ENCODE data around the gene INPP4B. TPM values are rescaled to one million over a fixed set of nuclear protein-coding genes. Genes with fewer than 3 reads are reported as not detected.

Gene INPP4B
- total and polyA plus RNA-seq, 2 donors from 2014 or later = 2.6 to 18.9 TPM

DNA sequence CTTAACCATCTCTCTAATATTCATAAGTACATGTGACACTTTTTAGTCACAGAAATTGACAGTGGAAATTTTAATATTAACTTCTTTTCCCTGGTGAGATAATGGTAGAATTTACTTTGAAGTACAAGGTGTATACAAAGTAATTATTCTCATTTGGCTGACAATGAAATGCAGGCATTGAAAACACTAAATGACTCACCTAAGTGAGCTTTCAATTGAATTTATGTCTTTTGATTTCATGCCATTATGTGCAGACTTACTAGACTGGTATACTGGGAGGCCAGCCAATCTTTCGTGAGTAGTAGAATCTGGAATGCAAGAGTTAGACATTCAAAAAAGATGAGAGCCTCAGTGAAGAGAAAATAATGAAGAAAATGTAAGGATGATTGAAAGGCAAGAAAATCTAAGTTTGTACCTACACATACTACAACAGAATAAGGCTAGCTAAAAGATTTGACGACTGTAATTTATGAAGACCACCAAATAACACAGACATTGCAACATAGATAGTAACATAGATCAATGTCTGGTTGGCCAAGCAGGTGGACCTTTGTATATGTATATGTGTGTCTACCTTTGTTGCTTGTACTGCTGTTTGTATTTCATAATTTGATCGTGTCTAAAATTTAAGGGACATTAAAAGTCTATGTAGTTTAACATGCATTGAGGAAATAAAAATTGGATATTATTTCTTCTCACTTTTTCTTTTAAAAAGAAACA, 750.1 kb downstream of the INPP4B start:
- no peak overlapping the region for H3K4me3 ChIP-seq (ENCODE audit: low read length in 3 of 3)
- no peaks in the 10 kb centered on the region for H3K9me3 ChIP-seq (ENCODE audit: control insufficient read depth in 2 of 3, insufficient read depth in 1 of 3, low read length in 3 of 3)
- intact Hi-C loops (cut with DNase I) = no loop called here
- FAIRE-seq (peak; percentile 25), DNase-seq (no peak)
- no peaks in the 10 kb centered on the region for H3K27me3 ChIP-seq (ENCODE audit: control insufficient read depth, insufficient read depth, low read length)
- no peaks in the 10 kb centered on the region for H3K36me3 ChIP-seq (ENCODE audit: control insufficient read depth in 2 of 3, insufficient read depth in 3 of 3, low read length in 3 of 3)
- TF ChIP-seq CTCF (IDR thresholded peaks at IDR 0.05; ENCODE audit: borderline replicate concordance, extremely low read depth, insufficient read depth) = no peak
- no peaks in the 10 kb centered on the region for H3K4me1 ChIP-seq (ENCODE audit: control insufficient read depth in 2 of 3, insufficient read depth in 2 of 3, low read depth in 1 of 3, low read length in 3 of 3)
- no peak overlapping the region for H3K27ac ChIP-seq (ENCODE audit: low read depth in 2 of 2, low read length in 2 of 2)
- no peak overlapping the region for H3K9ac ChIP-seq (ENCODE audit: low read length in 3 of 3)

DNA sequence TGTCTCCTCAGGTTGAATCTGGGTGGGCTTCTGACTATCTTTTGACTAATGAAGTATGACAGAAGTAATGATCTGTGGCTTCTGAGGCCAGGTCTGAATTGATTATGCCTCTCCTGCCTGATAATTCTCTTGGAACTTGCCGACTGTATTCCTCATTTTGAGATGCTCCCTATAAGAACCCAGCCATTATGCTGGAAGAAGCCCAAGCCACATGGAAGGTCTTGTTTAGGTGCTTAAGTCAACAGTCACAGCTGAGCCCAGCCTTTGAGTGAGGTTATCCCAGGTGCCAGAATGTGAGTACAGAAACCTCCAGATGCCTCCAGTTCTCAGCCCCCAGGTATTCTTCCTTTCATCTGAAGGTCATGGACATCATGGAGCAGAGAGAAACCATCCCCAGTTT, 753.2 kb downstream of the INPP4B start:
- no peak overlapping the region for H3K9ac ChIP-seq (ENCODE audit: low read length in 3 of 3)
- H3K9me3 ChIP-seq (ENCODE audit: control insufficient read depth in 2 of 3, insufficient read depth in 1 of 3, low read length in 3 of 3) = no peaks in the 10 kb centered on the region
- H3K27ac ChIP-seq (ENCODE audit: low read depth in 2 of 2, low read length in 2 of 2) = no peak overlapping the region
- TF ChIP-seq CTCF (IDR thresholded peaks at IDR 0.05; ENCODE audit: borderline replicate concordance, extremely low read depth, insufficient read depth) = no peak
- no peaks in the 10 kb centered on the region for H3K36me3 ChIP-seq (ENCODE audit: control insufficient read depth in 2 of 3, insufficient read depth in 3 of 3, low read length in 3 of 3)
- FAIRE-seq (no peak), DNase-seq (no peak)
- H3K4me1 ChIP-seq (ENCODE audit: control insufficient read depth in 2 of 3, insufficient read depth in 2 of 3, low read depth in 1 of 3, low read length in 3 of 3) = no peaks in the 10 kb centered on the region
- H3K27me3 ChIP-seq (ENCODE audit: control insufficient read depth, insufficient read depth, low read length) = no peaks in the 10 kb centered on the region
- intact Hi-C loops (cut with DNase I) = no loop called here
- H3K4me3 ChIP-seq (ENCODE audit: low read length in 3 of 3) = no peak overlapping the region

GRCh38 chr4:142091691-142092182, 754.4 kb downstream of the INPP4B start:
- Histone ChIP-seq H3K27me3 (ENCODE audit: control insufficient read depth, insufficient read depth, low read length) (no peaks in the 10 kb centered on the region), H3K9me3 (ENCODE audit: control insufficient read depth in 2 of 3, insufficient read depth in 1 of 3, low read length in 3 of 3) (no peaks in the 10 kb centered on the region), H3K9ac (ENCODE audit: low read length in 3 of 3) (no peak overlapping the region), H3K27ac (ENCODE audit: low read depth in 2 of 2, low read length in 2 of 2) (peak overlapping the region; percentile 39 to 65), H3K4me1 (ENCODE audit: control insufficient read depth in 2 of 3, insufficient read depth in 2 of 3, low read depth in 1 of 3, low read length in 3 of 3) (no peaks in the 10 kb centered on the region), H3K4me3 (ENCODE audit: low read length in 3 of 3) (no peak overlapping the region), H3K36me3 (ENCODE audit: control insufficient read depth in 2 of 3, insufficient read depth in 3 of 3, low read length in 3 of 3) (no peaks in the 10 kb centered on the region)
- no peak for FAIRE-seq
- DNase-seq = peak in 2 of 5 donors; percentile 1 to 4
- intact Hi-C loops (cut with DNase I) = no loop called here
- TF ChIP-seq CTCF (IDR thresholded peaks at IDR 0.05; ENCODE audit: borderline replicate concordance, extremely low read depth, insufficient read depth) = no peak
